ENCODE measurements around the gene SPATA32.

DNA sequence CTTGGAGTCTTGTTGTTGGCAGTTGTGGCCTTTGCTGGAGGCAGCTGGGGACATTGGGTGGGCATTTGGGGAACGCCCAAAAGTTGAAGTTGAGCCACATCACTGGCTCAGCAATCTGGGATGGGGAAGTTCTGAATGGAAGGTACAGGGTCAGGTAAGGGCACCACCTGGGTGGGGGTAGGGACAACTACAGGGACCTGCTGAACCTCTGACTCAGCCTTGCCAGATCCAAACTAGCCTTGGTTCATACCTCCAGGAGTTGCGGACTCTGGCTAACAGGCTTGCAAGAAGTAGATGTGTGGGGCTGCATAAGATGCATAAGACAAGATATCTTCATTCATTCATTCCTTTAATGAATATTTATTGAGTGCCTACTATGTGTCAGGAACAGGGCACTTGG, 24.2 kb downstream of the SPATA32 start:
- TF ChIP-seq POLR2A (IDR thresholded peaks at IDR 0.05), result no peak
- TF ChIP-seq, protein P1, sequence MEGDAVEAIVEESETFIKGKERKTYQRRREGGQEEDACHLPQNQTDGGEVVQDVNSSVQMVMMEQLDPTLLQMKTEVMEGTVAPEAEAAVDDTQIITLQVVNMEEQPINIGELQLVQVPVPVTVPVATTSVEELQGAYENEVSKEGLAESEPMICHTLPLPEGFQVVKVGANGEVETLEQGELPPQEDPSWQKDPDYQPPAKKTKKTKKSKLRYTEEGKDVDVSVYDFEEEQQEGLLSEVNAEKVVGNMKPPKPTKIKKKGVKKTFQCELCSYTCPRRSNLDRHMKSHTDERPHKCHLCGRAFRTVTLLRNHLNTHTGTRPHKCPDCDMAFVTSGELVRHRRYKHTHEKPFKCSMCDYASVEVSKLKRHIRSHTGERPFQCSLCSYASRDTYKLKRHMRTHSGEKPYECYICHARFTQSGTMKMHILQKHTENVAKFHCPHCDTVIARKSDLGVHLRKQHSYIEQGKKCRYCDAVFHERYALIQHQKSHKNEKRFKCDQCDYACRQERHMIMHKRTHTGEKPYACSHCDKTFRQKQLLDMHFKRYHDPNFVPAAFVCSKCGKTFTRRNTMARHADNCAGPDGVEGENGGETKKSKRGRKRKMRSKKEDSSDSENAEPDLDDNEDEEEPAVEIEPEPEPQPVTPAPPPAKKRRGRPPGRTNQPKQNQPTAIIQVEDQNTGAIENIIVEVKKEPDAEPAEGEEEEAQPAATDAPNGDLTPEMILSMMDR (IDR thresholded peaks at IDR 0.05), result no peak
